ENCODE measurements around the gene SP7. TPM values are rescaled to one million over a fixed set of nuclear protein-coding genes. Genes with fewer than 3 reads are reported as not detected.

SP7 gene
- total and polyA plus RNA-seq, 9 of the 15 experiments (the other 6 are each of a cell fraction or from before 2014, with no cell fraction given), result 0.04 TPM; not detected in 8

DNA sequence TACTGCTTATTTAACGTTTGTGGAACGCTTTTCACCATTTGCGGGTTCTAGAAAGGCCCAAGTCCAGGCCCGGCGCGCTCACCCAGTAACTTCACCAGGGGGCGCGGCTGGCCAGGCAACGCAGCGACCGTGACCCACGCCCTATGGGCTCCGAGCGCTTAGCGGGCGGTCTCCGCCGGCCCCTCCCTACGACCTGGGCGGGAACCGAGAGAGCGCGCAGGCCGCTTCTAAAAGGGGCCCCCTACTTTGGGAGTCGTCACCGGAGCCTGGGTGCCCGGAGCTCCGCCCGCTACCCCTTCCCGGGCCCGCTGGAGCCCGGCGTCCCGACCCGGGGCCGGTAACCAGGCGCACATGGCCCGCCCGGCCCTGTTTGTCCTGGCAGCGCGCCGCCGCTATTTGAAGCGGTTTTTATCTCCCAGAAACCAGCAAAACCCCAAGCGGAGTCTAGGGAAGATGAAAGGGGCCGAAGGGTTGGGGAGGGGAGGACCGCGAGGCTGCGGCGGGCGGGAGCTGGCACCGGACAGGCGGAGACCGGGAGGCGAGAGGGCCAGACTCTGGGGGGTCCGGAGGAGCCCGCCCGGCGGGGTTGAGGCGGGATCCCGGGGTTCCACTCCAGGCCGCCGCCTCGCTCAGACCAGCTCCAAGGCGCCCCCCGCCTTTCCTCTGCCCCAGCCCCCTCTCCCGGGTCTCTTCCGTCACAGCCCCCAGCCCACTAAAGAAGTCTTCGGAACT is 11.2 kb downstream of the SP7 start (continued):
- TF ChIP-seq, protein P1, sequence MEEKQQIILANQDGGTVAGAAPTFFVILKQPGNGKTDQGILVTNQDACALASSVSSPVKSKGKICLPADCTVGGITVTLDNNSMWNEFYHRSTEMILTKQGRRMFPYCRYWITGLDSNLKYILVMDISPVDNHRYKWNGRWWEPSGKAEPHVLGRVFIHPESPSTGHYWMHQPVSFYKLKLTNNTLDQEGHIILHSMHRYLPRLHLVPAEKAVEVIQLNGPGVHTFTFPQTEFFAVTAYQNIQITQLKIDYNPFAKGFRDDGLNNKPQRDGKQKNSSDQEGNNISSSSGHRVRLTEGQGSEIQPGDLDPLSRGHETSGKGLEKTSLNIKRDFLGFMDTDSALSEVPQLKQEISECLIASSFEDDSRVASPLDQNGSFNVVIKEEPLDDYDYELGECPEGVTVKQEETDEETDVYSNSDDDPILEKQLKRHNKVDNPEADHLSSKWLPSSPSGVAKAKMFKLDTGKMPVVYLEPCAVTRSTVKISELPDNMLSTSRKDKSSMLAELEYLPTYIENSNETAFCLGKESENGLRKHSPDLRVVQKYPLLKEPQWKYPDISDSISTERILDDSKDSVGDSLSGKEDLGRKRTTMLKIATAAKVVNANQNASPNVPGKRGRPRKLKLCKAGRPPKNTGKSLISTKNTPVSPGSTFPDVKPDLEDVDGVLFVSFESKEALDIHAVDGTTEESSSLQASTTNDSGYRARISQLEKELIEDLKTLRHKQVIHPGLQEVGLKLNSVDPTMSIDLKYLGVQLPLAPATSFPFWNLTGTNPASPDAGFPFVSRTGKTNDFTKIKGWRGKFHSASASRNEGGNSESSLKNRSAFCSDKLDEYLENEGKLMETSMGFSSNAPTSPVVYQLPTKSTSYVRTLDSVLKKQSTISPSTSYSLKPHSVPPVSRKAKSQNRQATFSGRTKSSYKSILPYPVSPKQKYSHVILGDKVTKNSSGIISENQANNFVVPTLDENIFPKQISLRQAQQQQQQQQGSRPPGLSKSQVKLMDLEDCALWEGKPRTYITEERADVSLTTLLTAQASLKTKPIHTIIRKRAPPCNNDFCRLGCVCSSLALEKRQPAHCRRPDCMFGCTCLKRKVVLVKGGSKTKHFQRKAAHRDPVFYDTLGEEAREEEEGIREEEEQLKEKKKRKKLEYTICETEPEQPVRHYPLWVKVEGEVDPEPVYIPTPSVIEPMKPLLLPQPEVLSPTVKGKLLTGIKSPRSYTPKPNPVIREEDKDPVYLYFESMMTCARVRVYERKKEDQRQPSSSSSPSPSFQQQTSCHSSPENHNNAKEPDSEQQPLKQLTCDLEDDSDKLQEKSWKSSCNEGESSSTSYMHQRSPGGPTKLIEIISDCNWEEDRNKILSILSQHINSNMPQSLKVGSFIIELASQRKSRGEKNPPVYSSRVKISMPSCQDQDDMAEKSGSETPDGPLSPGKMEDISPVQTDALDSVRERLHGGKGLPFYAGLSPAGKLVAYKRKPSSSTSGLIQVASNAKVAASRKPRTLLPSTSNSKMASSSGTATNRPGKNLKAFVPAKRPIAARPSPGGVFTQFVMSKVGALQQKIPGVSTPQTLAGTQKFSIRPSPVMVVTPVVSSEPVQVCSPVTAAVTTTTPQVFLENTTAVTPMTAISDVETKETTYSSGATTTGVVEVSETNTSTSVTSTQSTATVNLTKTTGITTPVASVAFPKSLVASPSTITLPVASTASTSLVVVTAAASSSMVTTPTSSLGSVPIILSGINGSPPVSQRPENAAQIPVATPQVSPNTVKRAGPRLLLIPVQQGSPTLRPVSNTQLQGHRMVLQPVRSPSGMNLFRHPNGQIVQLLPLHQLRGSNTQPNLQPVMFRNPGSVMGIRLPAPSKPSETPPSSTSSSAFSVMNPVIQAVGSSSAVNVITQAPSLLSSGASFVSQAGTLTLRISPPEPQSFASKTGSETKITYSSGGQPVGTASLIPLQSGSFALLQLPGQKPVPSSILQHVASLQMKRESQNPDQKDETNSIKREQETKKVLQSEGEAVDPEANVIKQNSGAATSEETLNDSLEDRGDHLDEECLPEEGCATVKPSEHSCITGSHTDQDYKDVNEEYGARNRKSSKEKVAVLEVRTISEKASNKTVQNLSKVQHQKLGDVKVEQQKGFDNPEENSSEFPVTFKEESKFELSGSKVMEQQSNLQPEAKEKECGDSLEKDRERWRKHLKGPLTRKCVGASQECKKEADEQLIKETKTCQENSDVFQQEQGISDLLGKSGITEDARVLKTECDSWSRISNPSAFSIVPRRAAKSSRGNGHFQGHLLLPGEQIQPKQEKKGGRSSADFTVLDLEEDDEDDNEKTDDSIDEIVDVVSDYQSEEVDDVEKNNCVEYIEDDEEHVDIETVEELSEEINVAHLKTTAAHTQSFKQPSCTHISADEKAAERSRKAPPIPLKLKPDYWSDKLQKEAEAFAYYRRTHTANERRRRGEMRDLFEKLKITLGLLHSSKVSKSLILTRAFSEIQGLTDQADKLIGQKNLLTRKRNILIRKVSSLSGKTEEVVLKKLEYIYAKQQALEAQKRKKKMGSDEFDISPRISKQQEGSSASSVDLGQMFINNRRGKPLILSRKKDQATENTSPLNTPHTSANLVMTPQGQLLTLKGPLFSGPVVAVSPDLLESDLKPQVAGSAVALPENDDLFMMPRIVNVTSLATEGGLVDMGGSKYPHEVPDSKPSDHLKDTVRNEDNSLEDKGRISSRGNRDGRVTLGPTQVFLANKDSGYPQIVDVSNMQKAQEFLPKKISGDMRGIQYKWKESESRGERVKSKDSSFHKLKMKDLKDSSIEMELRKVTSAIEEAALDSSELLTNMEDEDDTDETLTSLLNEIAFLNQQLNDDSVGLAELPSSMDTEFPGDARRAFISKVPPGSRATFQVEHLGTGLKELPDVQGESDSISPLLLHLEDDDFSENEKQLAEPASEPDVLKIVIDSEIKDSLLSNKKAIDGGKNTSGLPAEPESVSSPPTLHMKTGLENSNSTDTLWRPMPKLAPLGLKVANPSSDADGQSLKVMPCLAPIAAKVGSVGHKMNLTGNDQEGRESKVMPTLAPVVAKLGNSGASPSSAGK (IDR thresholded peaks at IDR 0.05), result peak; percentile 89
- TF ChIP-seq GATAD2B (IDR thresholded peaks at IDR 0.05; ENCODE audit: borderline replicate concordance) (peak; percentile 73; the same call in 1 of the 2 replicates), NR2C1 (IDR thresholded peaks at IDR 0.05) (peak; percentile 62), NR2C1 (tag; IDR thresholded peaks at IDR 0.05) (peak; percentile 66; the same call in 1 of the 2 replicates), NR2C2 (CRISPR knock-in tag; IDR thresholded peaks at IDR 0.05) (no peak), NR2C2 (tag; IDR thresholded peaks at IDR 0.05) (peak; percentile 92), POLR2B (IDR thresholded peaks at IDR 0.05; ENCODE audit: low read depth, partially characterized antibody) (peak; percentile 80), GTF2E2 (tag; IDR thresholded peaks at IDR 0.05) (peak; percentile 66; the same call in 1 of the 2 replicates), RBBP5 (IDR thresholded peaks at IDR 0.05; ENCODE audit: borderline replicate concordance, insufficient read depth, low read length, poor library complexity, severe bottlenecking) (peak; percentile 39), NRF1 (conservative IDR thresholded peaks at IDR 0.05 in 1 of 2, IDR thresholded peaks at IDR 0.05 in 1 of 2) (peak; percentile 67 to 73), RBFOX2 (IDR thresholded peaks at IDR 0.05; ENCODE audit: low read depth, low read length) (peak; percentile 95), SP1 (CRISPR knock-in tag; IDR thresholded peaks at IDR 0.05) (peak; percentile 70; the same call in 1 of the 2 replicates), RAD21 (CRISPR knock-in tag; conservative IDR thresholded peaks at IDR 0.05 in 1 of 2, IDR thresholded peaks at IDR 0.05 in 1 of 2) (peak; percentile 94 to 97)
- TF ChIP-seq, protein P2, sequence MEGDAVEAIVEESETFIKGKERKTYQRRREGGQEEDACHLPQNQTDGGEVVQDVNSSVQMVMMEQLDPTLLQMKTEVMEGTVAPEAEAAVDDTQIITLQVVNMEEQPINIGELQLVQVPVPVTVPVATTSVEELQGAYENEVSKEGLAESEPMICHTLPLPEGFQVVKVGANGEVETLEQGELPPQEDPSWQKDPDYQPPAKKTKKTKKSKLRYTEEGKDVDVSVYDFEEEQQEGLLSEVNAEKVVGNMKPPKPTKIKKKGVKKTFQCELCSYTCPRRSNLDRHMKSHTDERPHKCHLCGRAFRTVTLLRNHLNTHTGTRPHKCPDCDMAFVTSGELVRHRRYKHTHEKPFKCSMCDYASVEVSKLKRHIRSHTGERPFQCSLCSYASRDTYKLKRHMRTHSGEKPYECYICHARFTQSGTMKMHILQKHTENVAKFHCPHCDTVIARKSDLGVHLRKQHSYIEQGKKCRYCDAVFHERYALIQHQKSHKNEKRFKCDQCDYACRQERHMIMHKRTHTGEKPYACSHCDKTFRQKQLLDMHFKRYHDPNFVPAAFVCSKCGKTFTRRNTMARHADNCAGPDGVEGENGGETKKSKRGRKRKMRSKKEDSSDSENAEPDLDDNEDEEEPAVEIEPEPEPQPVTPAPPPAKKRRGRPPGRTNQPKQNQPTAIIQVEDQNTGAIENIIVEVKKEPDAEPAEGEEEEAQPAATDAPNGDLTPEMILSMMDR (IDR thresholded peaks at IDR 0.05 in 2 of 3, conservative IDR thresholded peaks at IDR 0.05 in 1 of 3; ENCODE audit: insufficient read depth in 2 of 3, low read depth in 1 of 3, low read length in 3 of 3), result peak; percentile 87 to 95 (median 90)

All from K562 (cell line).